CD4-positive, alpha-beta T cell (primary cell): ENCODE results near the gene SELE. TPM values are rescaled to one million over a fixed set of nuclear protein-coding genes. Genes with fewer than 3 reads are reported as not detected.

ENCODE experiments used
- ATAC-seq: fragments of 200-7000 bp; cut with Tn5 transposase; one replicate; pipeline ENCODE4 v1.10.0; 2022; ENCODE audit warnings: mild to moderate bottlenecking; ENCODE audit not compliant: poor library complexity
- CTCF ChIA-PET: fragments of 350-600 bp; sonication (Branson Sonifier 250); formaldehyde crosslinking; loops from one replicate; lab custom pipeline; 2021; ENCODE audit warnings: antibody characterized with exemption, inconsistent platforms; lab: Charles Lee
- POLR2A ChIA-PET: fragments of 350-600 bp; sonication (Branson Sonifier 250); formaldehyde crosslinking; loops from one replicate; lab custom pipeline; 2021; ENCODE audit warnings: antibody characterized with exemption, inconsistent platforms; lab: Charles Lee
- DNase-seq, 14 experiments: peaks; one replicate each; pipeline ENCODE4 v3.0.0-alpha.2; 2013 to 2020; ENCODE audit warnings: mixed read lengths in 2 of 14
- H3K27ac ChIP-seq, 2 donors: one replicate each; pipeline versions ENCODE4 v1.5.1 to v1.7.0; 2013; ENCODE audit warnings: low read length in 2 of 2, low read depth in 1 of 2, mild to moderate bottlenecking in 1 of 2
- H3K27me3 ChIP-seq, 2 experiments: 1 replicate in 1 of 2; 2 replicates in 1 of 2; pipeline versions ENCODE4 v1.6.1 to v1.7.0; 2013; ENCODE audit warnings: low read length in 2 of 2, control low read depth in 1 of 2, mild to moderate bottlenecking in 1 of 2, moderate library complexity in 1 of 2; ENCODE audit not compliant: insufficient read depth in 2 of 2, control insufficient read depth in 1 of 2
- H3K36me3 ChIP-seq: one replicate; pipeline ENCODE4 v1.6.1; 2013; ENCODE audit warnings: low read length, control low read depth; ENCODE audit not compliant: insufficient read depth
- H3K4me1 ChIP-seq: one replicate; pipeline ENCODE4 v1.6.1; 2013; ENCODE audit warnings: low read length, control low read depth; ENCODE audit not compliant: insufficient read depth
- H3K4me3 ChIP-seq: one replicate; pipeline ENCODE4 v1.5.1; 2013; ENCODE audit warnings: mild to moderate bottlenecking, low read length, moderate library complexity
- H3K9me3 ChIP-seq, 2 experiments: 1 replicate in 1 of 2; 2 replicates in 1 of 2; pipeline versions ENCODE4 v1.6.1 to v1.7.0; 2013; ENCODE audit warnings: low read length in 2 of 2, mild to moderate bottlenecking in 2 of 2, control low read depth in 1 of 2, moderate library complexity in 1 of 2; ENCODE audit not compliant: control insufficient read depth in 1 of 2, insufficient read depth in 1 of 2
- H3K27ac Mint-ChIP-seq: one replicate; pipeline ENCODE4 v1.8.0; 2020; ENCODE audit warnings: mixed read lengths
- H3K27me3 Mint-ChIP-seq: one replicate; pipeline ENCODE4 v1.8.0; 2021; ENCODE audit warnings: mixed read lengths
- H3K36me3 Mint-ChIP-seq: one replicate; pipeline ENCODE4 v1.8.0; 2021; ENCODE audit warnings: low read depth, mixed read lengths
- H3K4me1 Mint-ChIP-seq: one replicate; pipeline ENCODE4 v1.8.0; 2021; ENCODE audit warnings: low read depth, mixed read lengths
- H3K4me3 Mint-ChIP-seq: one replicate; pipeline ENCODE4 v1.8.0; 2020; ENCODE audit warnings: mild to moderate bottlenecking, mixed read lengths
- H3K9me3 Mint-ChIP-seq: one replicate; pipeline ENCODE4 v1.8.0; 2020; ENCODE audit warnings: mixed read lengths
- CTCF ChIP-seq: fragments of 200-600 bp; IDR thresholded peaks from one replicate; pipeline ENCODE4 v1.8.0; 2022; ENCODE audit warnings: antibody characterized with exemption, mild to moderate bottlenecking
- intact Hi-C, 2 experiments: fragments of 100-400 bp; cut with DNase I in 1 of 2; cut with micrococcal nuclease in 1 of 2; formaldehyde crosslinking; loops; one replicate each; pipeline versions ENCODE4 v1.15.1 to v1.9.0; 2023 to 2025; cut with DNase I, micrococcal nuclease
- total RNA-seq, 174 experiments: library from RNA in 2 of 174; stranded (reverse) in 2 of 174; gene quantifications; one replicate each; pipeline ENCODE4 v1.2.3 and lab custom pipeline; 2021 to 2026

SELE gene
- total RNA-seq, 2 experiments from 2014 or later, result not detected

- Mint-ChIP-seq H3K27ac (no peak overlapping the region), H3K27me3 (no peaks in the 10 kb centered on the region), H3K9me3 (no peaks in the 10 kb centered on the region), H3K4me3 (no peak overlapping the region), H3K36me3 (no peaks in the 10 kb centered on the region), H3K4me1 (no peaks in the 10 kb centered on the region)
- no peak for DNase-seq
- Histone ChIP-seq H3K9me3 (no peaks in the 10 kb centered on the region), H3K4me3 (no peak overlapping the region), H3K27me3 (no peaks in the 10 kb centered on the region), H3K4me1 (no peaks in the 10 kb centered on the region), H3K27ac (no peak overlapping the region), H3K36me3 (no peaks in the 10 kb centered on the region)
- POLR2A ChIA-PET, result no interaction called here
- CTCF ChIA-PET, result no interaction called here
- intact Hi-C loops, result no loop called here
- ATAC-seq, result no peak
- no peak for TF ChIP-seq CTCF
Observed at GRCh38 chr1:169765580-169766331, 31.9 kb upstream of the SELE start.

GRCh38 chr1:169764919-169765318, 31.0 kb upstream of the SELE start:
- CTCF ChIA-PET, result no interaction called here

GRCh38 chr1:169762699-169763098, 28.8 kb upstream of the SELE start:
- Mint-ChIP-seq H3K9me3 (no peaks in the 10 kb centered on the region), H3K36me3 (no peaks in the 10 kb centered on the region), H3K4me3 (no peak overlapping the region), H3K4me1 (no peaks in the 10 kb centered on the region), H3K27ac (no peak overlapping the region), H3K27me3 (no peaks in the 10 kb centered on the region)
- no peaks in the 10 kb centered on the region for H3K36me3 ChIP-seq
- POLR2A ChIA-PET, result interaction anchor here (0.7 kb wide), 1 partner anchor 1227 kb away, joined by 3 read pairs; no protein-coding TSS in a partner anchor
- no peak overlapping the region for H3K27ac ChIP-seq
- H3K27me3 ChIP-seq, result no peaks in the 10 kb centered on the region
- TF ChIP-seq CTCF, result no peak
- peaks cover 0 to 6% of the 10 kb centered on the region in 2 experiments for H3K9me3 ChIP-seq
- CTCF ChIA-PET, result no interaction called here
- H3K4me1 ChIP-seq, result no peaks in the 10 kb centered on the region
- no peak overlapping the region for H3K4me3 ChIP-seq
- DNase-seq (no peak), ATAC-seq (no peak)
- intact Hi-C loops, result no loop called here

More at GRCh38 chr1:169764919-169765318, 31.0 kb upstream of the SELE start:
- no peak overlapping the region for H3K27ac Mint-ChIP-seq
- intact Hi-C loops, result no loop called here
- no peaks in the 10 kb centered on the region for H3K36me3 Mint-ChIP-seq
- no peaks in the 10 kb centered on the region for H3K4me1 ChIP-seq
- no peaks in the 10 kb centered on the region for H3K9me3 ChIP-seq
- no peak overlapping the region for H3K4me3 ChIP-seq
- DNase-seq, result no peak
- no peak overlapping the region for H3K4me3 Mint-ChIP-seq
- H3K27ac ChIP-seq, result no peak overlapping the region
- no peaks in the 10 kb centered on the region for H3K4me1 Mint-ChIP-seq
- no peaks in the 10 kb centered on the region for H3K36me3 ChIP-seq
- H3K27me3 ChIP-seq, result no peaks in the 10 kb centered on the region
- H3K9me3 Mint-ChIP-seq, result no peaks in the 10 kb centered on the region
- ATAC-seq, result no peak
- TF ChIP-seq CTCF, result no peak
- no peaks in the 10 kb centered on the region for H3K27me3 Mint-ChIP-seq
- POLR2A ChIA-PET, result no interaction called here
